Lower leg skin (tissue), 4 donors: ENCODE measurements around the gene RAD23B. TPM values are rescaled to one million over a fixed set of nuclear protein-coding genes. Genes with fewer than 3 reads are reported as not detected.
"Not testable (repeated sequence)": the region's sequence is repeated elsewhere in the genome, so short reads cannot be mapped to it uniquely, and the experiment has no call there.

Experiments used
- DNase-seq, 2 donors: peaks; one replicate each; pipeline ENCODE4 v3.0.0-alpha.2; 2019; ENCODE audit warnings: low spot score in 2 of 2
- H3K4me3 ChIP-seq: fragments of 200-600 bp; sonication (generic); 2 replicates; pipeline ENCODE4 v1.5.1; 2017; ENCODE audit warnings: mild to moderate bottlenecking, low read depth; ENCODE audit not compliant: poor library complexity, severe bottlenecking
- CTCF ChIP-seq, 3 donors: fragments of 450-650 bp; IDR thresholded peaks; one replicate each; pipeline ENCODE4 v1.5.1; 2016; ENCODE audit warnings: antibody characterized with exemption in 3 of 3, mild to moderate bottlenecking in 3 of 3, moderate library complexity in 2 of 3
- POLR2A ChIP-seq, 2 donors: fragments of 450-650 bp; IDR thresholded peaks; one replicate each; pipeline ENCODE4 v1.6.1; 2016 to 2017; ENCODE audit warnings: antibody characterized with exemption in 2 of 2, mild to moderate bottlenecking in 1 of 2, moderate library complexity in 1 of 2
- WGBS, 2 donors: methylation state at CpG; one replicate each; pipeline ENCODE4 v1.1.5; 2018; 5-methylcytosine and 5-hydroxymethylcytosine counted together
- intact Hi-C: fragments of 100-400 bp; cut with DNase I; formaldehyde crosslinking; loops from one replicate; pipeline ENCODE4 v1.15.0; 2023; ENCODE audit warnings: low total_unique reads
- total RNA-seq, 4 donors: library from RNA; depleted of rRNA; stranded (reverse); fragments of >200 nt; gene quantifications; one replicate each; pipeline ENCODE4 v1.1.0, GENCODE V29; 2016

Gene RAD23B
- total RNA-seq, 4 donors from 2014 or later, result 88.6 to 136 (median 114) TPM

DNA sequence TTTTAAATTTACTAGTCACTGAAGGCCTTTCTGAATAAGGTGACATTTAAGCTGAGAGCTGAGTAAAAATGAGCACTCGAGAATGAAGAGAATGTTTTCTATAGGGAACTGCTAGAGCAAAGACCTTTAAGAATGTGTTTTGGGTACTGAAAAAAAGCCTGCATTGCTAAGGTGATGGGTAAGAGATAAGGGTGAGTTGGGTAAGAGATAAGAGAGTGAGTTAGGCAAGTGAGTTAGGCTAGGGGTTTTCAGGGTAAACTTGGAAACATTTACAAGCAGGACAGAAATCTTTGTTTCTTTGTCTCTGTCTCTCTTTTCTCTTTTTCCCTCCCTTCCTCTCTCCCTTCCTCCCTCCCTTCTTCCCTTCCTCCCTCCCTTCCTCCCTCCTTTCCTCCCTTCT lies 5.6 kb downstream of the RAD23B start:
- no peak overlapping the region for H3K4me3 ChIP-seq
- 85 to 90% methylated on average over 1 of the region's 1 CpG for WGBS, 2 donors
- intact Hi-C loops, result no loop called here
- TF ChIP-seq CTCF (IDR thresholded peaks at IDR 0.05), result no peak
- no peak for TF ChIP-seq POLR2A (IDR thresholded peaks at IDR 0.05)
- no peak for DNase-seq

DNA sequence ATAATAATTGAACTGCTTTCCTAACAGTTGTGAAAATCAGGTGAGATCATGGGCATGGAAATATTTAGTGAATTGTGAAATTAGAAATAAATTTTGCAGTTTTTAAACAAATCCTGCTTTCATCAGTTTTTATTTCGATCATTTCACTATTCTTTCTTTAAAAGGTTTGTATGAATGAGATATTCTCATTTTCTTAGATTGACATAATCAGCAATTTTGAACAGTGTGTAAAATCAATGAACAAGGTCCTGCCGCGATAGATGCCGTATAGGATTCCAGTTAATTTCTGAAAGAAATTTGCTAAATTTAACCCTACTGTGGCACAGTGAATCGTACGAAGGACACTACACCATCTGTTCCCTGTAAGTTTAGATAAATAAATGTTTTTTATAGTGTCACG lies 7.5 kb downstream of the RAD23B start:
- intact Hi-C loops, result no loop called here
- no peak overlapping the region for H3K4me3 ChIP-seq
- 60 to 63% methylated on average over 7 of the region's 7 CpGs for WGBS, 2 donors
- TF ChIP-seq CTCF (IDR thresholded peaks at IDR 0.05) (no peak), POLR2A (IDR thresholded peaks at IDR 0.05) (no peak)
- no peak for DNase-seq

GRCh38 chr9:107292821-107293542 lies 9.9 kb downstream of the RAD23B start:
- TF ChIP-seq POLR2A (IDR thresholded peaks at IDR 0.05) (no peak), CTCF (IDR thresholded peaks at IDR 0.05) (no peak)
- no peak overlapping the region for H3K4me3 ChIP-seq
- 65 to 82% methylated on average over 1 of the region's 1 CpG for WGBS, 2 donors
- DNase-seq, result no peak
- intact Hi-C loops, result no loop called here

GRCh38 chr9:107293543-107294085 lies 10.5 kb downstream of the RAD23B start:
- H3K4me3 ChIP-seq, result no peak overlapping the region
- TF ChIP-seq CTCF (IDR thresholded peaks at IDR 0.05), result no peak
- TF ChIP-seq POLR2A (IDR thresholded peaks at IDR 0.05), result no peak
- intact Hi-C loops, result no loop called here
- DNase-seq, result no peak
- 71 to 78% methylated on average over 6 of the region's 6 CpGs for WGBS, 2 donors

DNA sequence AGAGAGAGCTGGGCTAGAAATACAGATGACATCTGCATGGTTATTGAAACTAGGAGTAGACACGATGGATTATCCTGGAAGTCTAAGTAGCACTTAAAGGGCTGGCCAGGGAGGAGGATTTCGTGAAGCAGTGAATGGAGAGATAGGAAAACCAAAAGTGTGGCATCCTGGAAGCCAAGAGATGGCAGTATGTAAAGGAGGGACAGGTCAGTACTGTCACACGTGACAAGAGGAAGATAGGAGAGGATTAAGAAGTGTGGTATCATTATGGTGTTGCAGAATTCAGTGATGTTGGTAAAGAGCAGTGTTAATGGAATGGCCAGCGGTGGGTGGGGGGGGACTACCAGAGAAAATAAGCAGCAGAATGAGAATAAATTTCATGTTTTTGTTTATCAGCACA lies 11.7 kb downstream of the RAD23B start:
- no peak overlapping the region for H3K4me3 ChIP-seq
- TF ChIP-seq CTCF (IDR thresholded peaks at IDR 0.05), result no peak
- no peak for TF ChIP-seq POLR2A (IDR thresholded peaks at IDR 0.05)
- 60 to 67% methylated on average over 4 of the region's 4 CpGs for WGBS, 2 donors
- DNase-seq, result no peak
- intact Hi-C loops, result no loop called here

GRCh38 chr9:107295995-107296394 lies 12.9 kb downstream of the RAD23B start:
- no peak for DNase-seq
- intact Hi-C loops, result no loop called here
- no peak overlapping the region for H3K4me3 ChIP-seq
- TF ChIP-seq CTCF (IDR thresholded peaks at IDR 0.05) (no peak), POLR2A (IDR thresholded peaks at IDR 0.05) (no peak)
- WGBS, 2 donors, result 31 to 33% methylated on average over 1 of the region's 1 CpG

DNA sequence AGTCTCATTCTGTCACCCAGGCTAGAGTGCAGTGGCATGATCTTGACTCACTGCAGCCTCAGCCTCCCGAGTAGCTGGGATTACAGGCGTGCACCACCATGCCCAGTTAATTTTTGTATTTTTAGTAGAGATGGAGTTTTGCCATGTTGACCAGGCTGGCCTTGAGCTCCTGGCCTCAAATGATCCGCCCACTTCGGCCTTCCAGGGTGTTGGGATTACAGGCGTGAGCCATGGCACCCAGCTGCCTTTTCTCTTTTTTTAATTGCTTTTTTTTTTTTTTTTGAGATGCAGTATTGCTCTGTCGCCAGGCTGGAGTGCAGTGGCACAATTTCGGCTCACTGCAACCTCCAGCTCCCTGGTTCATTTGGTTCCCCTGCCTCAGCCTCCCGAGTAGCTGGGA lies 13.5 kb downstream of the RAD23B start:
- H3K4me3 ChIP-seq, intact Hi-C loops, DNase-seq: not testable (repeated sequence)
- WGBS, 2 donors, result 91 to 95% methylated on average over 8 of the region's 8 CpGs
